Smooth muscle cell (in vitro differentiated cells): Measurements from ENCODE around the gene CCT6A. TPM values are rescaled to one million over a fixed set of nuclear protein-coding genes. Genes with fewer than 3 reads are reported as not detected.
"Not testable (repeated sequence)": the region's sequence is repeated elsewhere in the genome, so short reads cannot be mapped to it uniquely, and the experiment has no call there.

Source experiments
- DNase-seq: peaks from one replicate; lab custom pipeline; 2025; ENCODE audit not compliant: unreplicated experiment; lab: John Stamatoyannopoulos, UW
- H2AFZ ChIP-seq: fragments of 200-600 bp; sonication (generic); 2 replicates; pipeline ENCODE4 v1.6.0; 2016; ENCODE audit warnings: antibody characterized with exemption, low read depth, mild to moderate bottlenecking
- H3F3A ChIP-seq: fragments of 200-600 bp; sonication (generic); 2 replicates; pipeline ENCODE4 v1.6.0; 2017; ENCODE audit warnings: antibody characterized with exemption, low read depth
- H3K27ac ChIP-seq: fragments of 200-600 bp; sonication (generic); 2 replicates; pipeline ENCODE4 v1.5.1; 2016; ENCODE audit warnings: low read depth, mild to moderate bottlenecking
- H3K27me3 ChIP-seq: fragments of 200-600 bp; sonication (generic); 2 replicates; pipeline ENCODE4 v1.6.1; 2016; ENCODE audit warnings: low read depth, mild to moderate bottlenecking
- H3K36me3 ChIP-seq: fragments of 200-600 bp; sonication (generic); 2 replicates; pipeline ENCODE4 v1.5.1; 2016; ENCODE audit warnings: low read depth
- H3K4me1 ChIP-seq: fragments of 200-600 bp; sonication (generic); 2 replicates; pipeline ENCODE4 v1.5.1; 2016; ENCODE audit warnings: low read depth
- H3K4me2 ChIP-seq: fragments of 200-600 bp; sonication (generic); 2 replicates; pipeline ENCODE4 v1.6.0; 2016; ENCODE audit warnings: mild to moderate bottlenecking
- H3K4me3 ChIP-seq: fragments of 200-600 bp; sonication (generic); 2 replicates; pipeline ENCODE4 v1.5.1; 2016; ENCODE audit warnings: mild to moderate bottlenecking
- H3K79me2 ChIP-seq: fragments of 200-600 bp; sonication (generic); 2 replicates; pipeline ENCODE4 v1.6.0; 2016; ENCODE audit warnings: low read depth, mild to moderate bottlenecking
- H3K9ac ChIP-seq: fragments of 200-600 bp; sonication (generic); 2 replicates; pipeline ENCODE4 v1.6.0; 2016; ENCODE audit warnings: low read depth
- H3K9me3 ChIP-seq: fragments of 200-600 bp; sonication (generic); replicated peaks from 2 replicates; pipeline ENCODE4 v1.5.1; 2016; ENCODE audit warnings: low read depth
- H4K20me1 ChIP-seq: fragments of 200-600 bp; sonication (generic); 2 replicates; pipeline ENCODE4 v1.6.0; 2016; ENCODE audit warnings: low read depth
- WGBS: methylation state at CpG from one replicate; pipeline ENCODE4 v1.1.7; 2016; ENCODE audit warnings: low lambda C conversion rate; 5-methylcytosine and 5-hydroxymethylcytosine counted together
- polyA plus RNA-seq: library from polyadenylated mRNA; unstranded; fragments of >200 nt; fragmentation: Nextera tagmentation; extraction: Ambion mirVana; gene quantifications from 2 replicates; pipeline ENCODE4 v1.2.1, GENCODE V29; 2016
- total RNA-seq: library from RNA; depleted of rRNA; stranded (reverse); fragments of >200 nt; gene quantifications from 2 replicates; pipeline ENCODE4 v1.2.3, GENCODE V29; 2014
- TF ChIP-seq, protein P1 (sequence below): fragments of 200-600 bp; sonication (generic); IDR thresholded peaks from 2 replicates; pipeline ENCODE4 v1.5.1; 2017; ENCODE audit warnings: borderline replicate concordance, mild to moderate bottlenecking, antibody characterized with exemption; ENCODE audit not compliant: insufficient read depth, poor library complexity, severe bottlenecking

CCT6A gene
- total and polyA plus RNA-seq, 2 experiments from 2014 or later: 97.7 to 157 TPM

DNA sequence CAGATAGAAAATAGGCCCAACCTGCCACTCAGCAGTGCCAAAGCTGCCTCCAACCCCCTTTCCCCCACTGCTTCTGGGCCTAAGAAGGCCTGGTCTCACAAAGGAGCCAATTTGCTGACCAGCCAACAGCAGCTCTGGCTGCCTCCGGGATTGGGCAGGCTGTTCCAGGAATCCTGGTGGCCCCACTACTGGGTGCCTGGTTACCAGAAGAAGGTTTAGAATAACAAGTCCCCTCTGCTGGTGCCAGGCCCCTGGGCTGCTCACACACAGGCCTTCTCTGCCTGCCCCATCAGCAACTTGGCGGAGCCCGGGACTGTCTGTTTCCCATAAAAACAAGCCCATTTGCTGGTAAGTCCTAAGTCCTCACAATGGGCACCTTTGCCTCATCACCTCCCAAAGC lies 40.0 kb downstream of the CCT6A start:
- Histone ChIP-seq H3K4me2 (no peak overlapping the region), H3K4me1 (no peaks in the 10 kb centered on the region), H3K9me3 (no peaks in the 10 kb centered on the region), H3K4me3 (no peak overlapping the region), H3K9ac (no peak overlapping the region), H3K27ac (no peak overlapping the region), H2AFZ (no peak overlapping the region), H3F3A (no peaks in the 10 kb centered on the region), H3K36me3 (no peaks in the 10 kb centered on the region), H4K20me1 (no peaks in the 10 kb centered on the region), H3K79me2 (no peaks in the 10 kb centered on the region), H3K27me3 (no peaks in the 10 kb centered on the region)
- no peak for DNase-seq
- WGBS: 91% methylated on average over 3 of the region's 3 CpGs
- TF ChIP-seq, protein P1, sequence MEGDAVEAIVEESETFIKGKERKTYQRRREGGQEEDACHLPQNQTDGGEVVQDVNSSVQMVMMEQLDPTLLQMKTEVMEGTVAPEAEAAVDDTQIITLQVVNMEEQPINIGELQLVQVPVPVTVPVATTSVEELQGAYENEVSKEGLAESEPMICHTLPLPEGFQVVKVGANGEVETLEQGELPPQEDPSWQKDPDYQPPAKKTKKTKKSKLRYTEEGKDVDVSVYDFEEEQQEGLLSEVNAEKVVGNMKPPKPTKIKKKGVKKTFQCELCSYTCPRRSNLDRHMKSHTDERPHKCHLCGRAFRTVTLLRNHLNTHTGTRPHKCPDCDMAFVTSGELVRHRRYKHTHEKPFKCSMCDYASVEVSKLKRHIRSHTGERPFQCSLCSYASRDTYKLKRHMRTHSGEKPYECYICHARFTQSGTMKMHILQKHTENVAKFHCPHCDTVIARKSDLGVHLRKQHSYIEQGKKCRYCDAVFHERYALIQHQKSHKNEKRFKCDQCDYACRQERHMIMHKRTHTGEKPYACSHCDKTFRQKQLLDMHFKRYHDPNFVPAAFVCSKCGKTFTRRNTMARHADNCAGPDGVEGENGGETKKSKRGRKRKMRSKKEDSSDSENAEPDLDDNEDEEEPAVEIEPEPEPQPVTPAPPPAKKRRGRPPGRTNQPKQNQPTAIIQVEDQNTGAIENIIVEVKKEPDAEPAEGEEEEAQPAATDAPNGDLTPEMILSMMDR: no peak

DNA sequence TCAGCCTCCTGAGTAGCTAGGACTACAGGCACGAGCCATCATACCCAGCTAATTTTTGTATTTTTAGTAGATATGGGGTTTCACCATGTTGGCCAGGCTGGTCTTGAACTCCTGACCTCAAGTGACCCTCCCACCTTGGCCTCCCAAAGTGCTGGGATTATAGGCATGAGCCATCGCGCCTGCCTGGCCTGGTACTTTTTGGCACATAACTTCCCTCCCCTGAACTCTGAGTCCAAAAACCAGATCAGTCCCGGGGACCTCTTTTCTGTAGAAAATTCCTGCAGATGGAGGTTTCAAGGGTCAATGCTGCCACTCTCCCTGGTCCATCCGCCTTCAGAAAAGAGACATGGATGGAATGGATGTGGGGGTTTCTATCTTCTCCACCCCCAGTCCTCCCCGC lies 40.8 kb downstream of the CCT6A start:
- H3F3A ChIP-seq, H3K27ac ChIP-seq, DNase-seq, H3K27me3 ChIP-seq, H4K20me1 ChIP-seq, H2AFZ ChIP-seq, H3K9ac ChIP-seq, H3K4me1 ChIP-seq, H3K4me3 ChIP-seq, H3K4me2 ChIP-seq, H3K36me3 ChIP-seq, H3K79me2 ChIP-seq, H3K9me3 ChIP-seq: not testable (repeated sequence)
- WGBS: 92% methylated on average over 6 of the region's 6 CpGs

DNA sequence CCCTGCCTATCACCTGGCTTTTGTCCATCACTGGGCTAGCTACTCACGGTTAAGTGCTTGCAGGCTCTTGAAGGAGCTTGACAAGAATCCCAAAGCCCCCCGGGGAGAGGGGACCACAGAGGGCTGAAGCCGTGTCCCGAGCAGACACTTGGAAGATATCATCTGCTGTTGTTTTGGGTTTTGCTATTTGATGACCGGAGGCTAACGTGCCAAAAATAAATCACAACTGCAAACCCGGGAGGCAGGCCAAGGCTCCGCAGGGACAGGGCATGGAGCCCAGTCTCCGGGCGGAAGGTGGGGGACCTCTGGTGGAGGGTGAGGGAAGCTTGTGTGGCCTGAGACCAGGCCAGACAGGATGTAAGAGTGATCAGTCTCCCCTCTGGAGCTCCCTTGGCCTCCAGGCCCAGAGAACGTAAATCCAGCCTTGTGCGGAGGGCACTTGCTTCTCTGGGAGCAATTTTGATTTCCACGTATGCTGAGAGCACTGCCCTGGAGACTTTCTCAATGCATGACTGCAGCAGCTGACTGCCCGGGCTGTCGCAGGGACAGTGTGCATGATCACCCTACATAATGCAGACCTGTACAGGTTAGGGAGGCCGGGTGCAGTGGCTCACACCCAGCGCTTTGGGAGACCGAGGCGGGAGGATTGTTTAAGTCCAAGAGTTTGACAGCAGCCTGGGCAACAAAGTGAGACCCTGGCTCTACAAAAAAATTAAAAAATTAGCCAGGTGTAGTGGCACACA lies 41.4 kb downstream of the CCT6A start, which contains the start of gene PHKG1:
Gene PHKG1 (minus strand): TSS at position 164 of the 743 bp plus-strand sequence. CDS start 4,011 bp downstream, outside the sequence.
- H3K79me2 ChIP-seq: no peaks in the 10 kb centered on the region
- no peaks in the 10 kb centered on the region for H4K20me1 ChIP-seq
- TF ChIP-seq, protein P1: no peak
- H2AFZ ChIP-seq: no peak within 1 kb of the TSS
- WGBS: 84% methylated on average over 19 of the region's 19 CpGs
- H3K27ac ChIP-seq: no peak within 1 kb of the TSS
- H3K9ac ChIP-seq: no peak within 1 kb of the TSS
- H3F3A ChIP-seq: no peaks in the 10 kb centered on the region
- no peak within 1 kb of the TSS for H3K4me2 ChIP-seq
- DNase-seq: no peak
- no peak within 1 kb of the TSS for H3K4me3 ChIP-seq
- H3K36me3 ChIP-seq: no peaks in the 10 kb centered on the region
- H3K27me3 ChIP-seq: no peaks in the 10 kb centered on the region
- no peaks in the 10 kb centered on the region for H3K9me3 ChIP-seq
- no peaks in the 10 kb centered on the region for H3K4me1 ChIP-seq

DNA sequence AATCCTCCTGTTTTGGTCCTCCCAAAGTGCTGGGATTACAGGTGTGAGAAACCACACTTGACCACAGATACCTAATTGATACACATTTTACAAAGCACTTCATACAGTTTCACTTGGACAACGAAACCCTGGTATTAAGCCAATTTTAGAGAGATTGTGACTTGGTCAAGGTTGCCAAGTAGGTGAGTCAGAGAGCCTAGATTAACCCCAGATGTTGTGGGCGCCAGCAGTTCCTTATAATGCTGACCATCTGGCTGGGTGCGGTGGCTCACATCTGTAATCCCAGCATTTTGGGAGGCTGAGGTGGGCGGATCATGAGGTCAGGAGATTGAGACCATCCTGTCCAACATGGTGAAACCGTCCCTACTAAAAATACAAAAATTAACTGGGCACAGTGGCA lies 46.1 kb downstream of the CCT6A start:
- Histone ChIP-seq H2AFZ (no peak overlapping the region), H3K79me2 (no peaks in the 10 kb centered on the region)
- DNase-seq: no peak

DNA sequence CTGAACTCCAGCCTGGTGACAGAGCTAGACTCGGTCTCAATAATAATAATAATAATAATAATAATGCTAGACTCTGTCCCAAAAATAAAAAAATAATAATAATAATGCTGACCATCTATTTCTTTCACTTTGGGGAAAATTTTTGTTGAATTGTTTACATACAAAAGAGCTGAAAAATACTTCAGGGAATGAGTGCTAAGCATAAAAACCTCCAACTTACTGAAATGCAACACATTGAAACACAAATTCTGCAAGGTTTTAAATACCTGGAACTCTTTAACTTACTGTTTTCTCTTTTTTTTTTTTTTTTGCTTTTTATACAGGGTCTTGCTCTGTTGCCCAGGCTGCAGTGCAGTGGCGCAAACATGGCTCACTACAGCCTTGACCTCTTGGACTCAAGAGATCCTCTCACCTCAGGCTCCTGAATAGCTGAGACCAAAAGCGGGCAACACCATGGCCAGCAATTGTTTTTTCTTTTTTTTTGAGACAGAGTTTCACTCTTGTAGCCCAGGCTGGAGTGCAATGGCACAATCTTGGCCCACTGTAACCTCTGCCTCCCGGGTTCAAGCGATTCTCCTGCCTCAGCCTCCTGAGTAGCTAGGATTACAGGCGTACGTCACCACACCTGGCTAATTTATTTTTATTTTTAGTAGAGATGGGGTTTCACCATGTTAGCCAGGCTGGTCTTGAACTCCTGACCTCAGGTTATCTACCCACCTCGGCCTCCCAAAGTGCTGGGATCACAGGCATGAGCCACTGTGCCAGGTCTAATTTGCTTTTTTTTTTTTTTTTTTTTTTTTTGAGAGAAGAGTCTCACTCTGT lies 46.8 kb downstream of the CCT6A start:
- H2AFZ ChIP-seq, DNase-seq, H3K4me3 ChIP-seq, H3F3A ChIP-seq, H3K36me3 ChIP-seq, H3K9ac ChIP-seq, H3K27ac ChIP-seq, H3K4me1 ChIP-seq, H3K27me3 ChIP-seq, H4K20me1 ChIP-seq, H3K79me2 ChIP-seq, H3K4me2 ChIP-seq, H3K9me3 ChIP-seq: not testable (repeated sequence)
- 94% methylated on average over 8 of the region's 8 CpGs for WGBS

More for the DNA sequence above, 46.1 kb downstream of the CCT6A start:
- Histone ChIP-seq H3F3A (no peaks in the 10 kb centered on the region), H3K9me3 (no peaks in the 10 kb centered on the region), H3K27ac (no peak overlapping the region), H3K36me3 (no peaks in the 10 kb centered on the region), H3K4me1 (no peaks in the 10 kb centered on the region), H3K4me3 (no peak overlapping the region), H3K4me2 (no peak overlapping the region), H3K27me3 (no peaks in the 10 kb centered on the region), H4K20me1 (no peaks in the 10 kb centered on the region), H3K9ac (no peak overlapping the region)
- WGBS: 91% methylated on average over 5 of the region's 5 CpGs
- TF ChIP-seq, protein P1: no peak
